ENCODE data around the gene FGD6.
"Not testable (repeated sequence)": the region's sequence is repeated elsewhere in the genome, so short reads cannot be mapped to it uniquely, and the experiment has no call there.

Gene FGD6

DNA sequence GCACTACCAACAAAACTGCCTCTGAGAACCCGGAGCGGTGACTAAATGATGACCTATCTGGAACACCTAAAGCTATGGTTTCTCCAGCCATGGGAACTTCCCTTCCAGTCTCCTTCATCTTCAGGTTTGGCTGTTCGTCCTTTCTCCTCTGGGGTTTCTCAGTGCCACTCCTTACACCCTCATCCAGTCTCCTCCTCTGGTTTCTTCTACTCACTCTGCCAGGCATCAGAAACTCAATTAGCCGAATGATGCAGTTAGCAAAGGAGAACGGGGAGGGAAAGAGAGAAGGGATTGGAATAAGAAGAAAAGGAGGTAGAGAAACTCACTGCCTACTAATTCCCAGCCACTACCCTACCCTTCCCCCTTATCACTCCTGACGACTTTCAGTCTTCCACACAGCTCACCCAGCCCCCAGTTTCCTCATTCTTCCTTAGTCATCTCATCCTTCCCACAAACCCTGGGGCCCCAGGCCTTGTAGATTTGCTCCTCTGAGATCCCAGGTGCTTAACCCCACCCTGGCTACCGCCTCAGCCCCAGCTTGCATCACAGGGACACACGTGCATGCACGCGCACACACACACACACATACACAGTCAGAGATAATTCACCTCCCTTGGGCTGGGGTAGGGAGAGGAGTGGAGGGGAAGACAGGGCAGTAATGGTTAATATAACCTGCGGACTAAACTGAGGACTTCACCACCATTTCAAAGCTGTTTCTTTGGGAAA, 13.0 kb downstream of the FGD6 start:
- DNase-seq: peak; percentile 95

- DNase-seq: no peak
These were observed 13.7 kb downstream of the FGD6 start for GRCh38 chr12:95203487-95204030.

GRCh38 chr12:95202691-95203486, 14.4 kb downstream of the FGD6 start:
- peak; percentile 56 for DNase-seq

DNA sequence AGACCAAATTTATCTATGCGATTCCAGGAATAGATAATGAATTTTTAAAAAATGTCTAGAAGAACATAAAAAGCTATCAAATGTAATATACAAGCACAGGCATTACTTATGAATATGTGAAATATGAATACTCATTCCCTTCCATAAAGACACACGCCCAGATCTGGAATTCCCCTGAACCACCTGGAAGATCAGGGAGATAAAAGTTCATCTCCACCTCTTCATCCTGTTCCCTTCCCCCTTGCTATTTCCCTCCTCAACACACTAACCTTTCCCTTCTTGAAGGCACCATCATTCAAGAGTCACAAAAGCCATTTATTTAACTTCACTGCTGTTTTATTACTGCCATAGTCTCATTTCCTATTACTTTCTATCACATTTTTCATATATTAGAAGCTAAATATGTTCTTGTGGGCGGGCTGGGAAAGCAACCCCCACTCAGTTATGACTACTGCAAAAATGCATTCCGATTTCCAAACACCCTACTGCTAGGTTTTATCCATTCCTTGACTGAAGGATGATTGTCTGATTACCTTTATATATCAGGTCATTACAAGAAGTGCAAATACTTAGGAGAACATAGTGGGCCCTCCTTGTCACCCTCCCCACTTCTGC, 16.1 kb downstream of the FGD6 start:
- peak; percentile 75 for DNase-seq

DNA sequence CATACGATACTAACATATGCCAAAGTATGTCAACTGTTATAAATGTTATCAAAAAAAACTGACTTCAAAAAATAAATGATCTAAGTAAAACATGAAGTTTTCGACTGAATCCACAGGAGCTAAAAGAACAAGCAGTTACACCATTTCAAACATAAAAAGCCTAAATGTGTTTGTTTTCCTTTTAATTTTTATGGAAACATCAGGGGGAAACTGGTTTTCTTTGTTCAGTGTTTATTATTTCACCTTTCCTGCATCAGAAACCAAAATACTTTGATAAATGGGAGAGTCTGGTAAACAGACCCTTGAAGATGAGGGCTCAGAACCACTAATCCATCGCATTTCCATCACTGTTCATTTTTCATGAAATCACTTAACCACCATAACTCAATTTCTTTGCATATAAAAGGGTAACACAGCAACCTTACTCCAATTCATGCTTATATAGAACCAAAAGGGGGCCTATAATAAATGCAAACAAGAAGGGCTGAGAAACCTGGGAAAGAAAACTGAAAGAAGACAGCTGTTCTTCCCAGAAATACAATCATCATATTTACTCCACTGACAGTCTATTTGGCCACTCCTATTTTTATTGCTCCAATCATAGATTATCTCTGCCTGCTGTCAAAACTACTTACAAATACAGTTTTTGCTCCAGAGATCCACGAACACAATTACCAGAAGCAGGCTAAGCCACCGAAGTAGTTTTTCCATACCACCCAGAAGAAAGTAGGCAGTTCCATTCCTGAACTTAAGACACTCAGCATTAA, 17.0 kb downstream of the FGD6 start:
- DNase-seq: no peak

GRCh38 chr12:95198914-95199313, 18.4 kb downstream of the FGD6 start:
- peak; percentile 43 for DNase-seq

DNA sequence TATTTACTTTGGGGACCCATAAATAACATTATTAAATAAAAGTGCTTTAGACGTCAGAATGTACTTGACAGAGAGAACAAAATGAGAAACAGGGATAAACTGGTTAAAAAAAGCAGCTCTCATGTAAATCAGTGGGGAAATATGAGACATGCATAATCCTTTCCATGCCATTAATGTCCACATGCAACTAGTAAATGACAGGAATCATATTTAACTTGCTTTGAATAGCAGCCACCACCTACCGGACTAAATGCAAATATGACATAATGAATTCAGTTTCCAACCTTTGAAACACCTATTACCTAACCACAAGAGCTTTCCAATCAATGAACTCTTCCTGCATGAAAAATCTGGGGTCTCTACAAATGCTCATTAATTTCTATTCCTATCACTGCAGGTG, 19.6 kb downstream of the FGD6 start:
- no peak for DNase-seq

- not testable (repeated sequence) for DNase-seq
These were observed 20.2 kb downstream of the FGD6 start for GRCh38 chr12:95196875-95197569.

GRCh38 chr12:95195122-95195521, 22.1 kb downstream of the FGD6 start:
- no peak for DNase-seq

DNA sequence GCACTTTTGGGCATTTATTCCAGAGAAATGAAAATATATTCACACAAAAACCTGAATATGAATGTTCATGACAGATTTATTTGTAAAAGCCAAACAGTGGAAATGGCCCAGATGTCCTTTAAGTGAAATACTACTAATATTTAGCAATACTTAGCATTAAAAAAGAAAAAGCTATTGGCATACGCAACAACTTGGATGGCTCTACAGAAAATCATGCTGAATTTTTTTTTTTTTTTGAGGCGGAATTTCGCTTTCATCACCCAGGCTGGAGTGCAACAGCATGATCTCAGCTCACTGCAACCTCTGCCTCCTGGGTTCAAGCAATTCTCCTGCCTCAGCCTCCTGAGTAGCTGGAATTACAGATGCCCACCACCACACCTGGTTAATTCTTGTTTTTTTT, 24.1 kb downstream of the FGD6 start:
- no peak for DNase-seq

DNA sequence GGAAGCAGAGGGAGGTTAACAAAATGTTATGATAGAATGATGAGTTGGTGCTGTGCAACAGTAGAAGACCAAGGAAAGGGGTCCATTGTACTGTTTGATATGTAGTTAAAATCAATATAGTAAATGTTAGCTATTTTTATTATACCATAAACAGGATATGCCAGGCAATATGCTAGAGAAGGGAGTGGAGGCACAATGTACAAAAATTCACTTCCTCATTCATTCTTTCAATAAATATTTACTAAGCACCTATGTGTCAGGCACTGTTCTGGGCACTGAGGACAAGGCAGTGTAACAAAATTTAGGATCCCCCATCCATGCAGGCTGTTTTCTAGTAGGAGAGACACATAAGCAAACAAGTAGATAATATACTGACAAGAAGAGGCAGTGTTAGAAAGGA, 25.0 kb downstream of the FGD6 start:
- no peak for DNase-seq

DNA sequence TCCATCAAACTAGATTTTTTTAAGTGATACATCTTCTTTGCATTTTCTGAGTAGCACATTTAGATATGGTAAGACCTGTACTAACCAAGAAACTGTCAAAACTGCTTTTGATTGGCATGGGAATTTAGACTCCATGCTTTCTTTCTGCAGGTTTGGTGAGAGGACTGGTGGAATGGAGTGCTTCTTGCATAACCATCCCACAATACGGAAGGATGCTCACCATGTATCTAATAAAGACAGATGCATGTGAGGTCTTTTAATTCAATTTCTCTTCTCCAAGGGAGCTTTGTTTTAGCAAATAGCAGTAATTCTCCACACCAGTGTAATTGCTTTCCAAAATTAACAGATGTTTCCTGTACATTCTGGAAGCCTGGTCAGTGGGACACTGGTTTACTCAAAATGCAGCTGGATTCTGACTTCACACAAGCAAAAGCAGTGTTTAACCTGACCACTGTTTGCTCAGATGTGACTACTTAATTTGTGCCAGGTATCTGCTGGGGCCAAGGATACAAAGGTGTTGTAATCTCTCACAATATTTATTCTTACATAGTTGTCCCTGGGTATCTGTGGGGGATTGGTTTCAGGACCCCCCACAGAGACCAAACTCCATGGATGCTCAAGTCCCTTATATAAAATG, 26.1 kb downstream of the FGD6 start:
- DNase-seq: no peak

DNA sequence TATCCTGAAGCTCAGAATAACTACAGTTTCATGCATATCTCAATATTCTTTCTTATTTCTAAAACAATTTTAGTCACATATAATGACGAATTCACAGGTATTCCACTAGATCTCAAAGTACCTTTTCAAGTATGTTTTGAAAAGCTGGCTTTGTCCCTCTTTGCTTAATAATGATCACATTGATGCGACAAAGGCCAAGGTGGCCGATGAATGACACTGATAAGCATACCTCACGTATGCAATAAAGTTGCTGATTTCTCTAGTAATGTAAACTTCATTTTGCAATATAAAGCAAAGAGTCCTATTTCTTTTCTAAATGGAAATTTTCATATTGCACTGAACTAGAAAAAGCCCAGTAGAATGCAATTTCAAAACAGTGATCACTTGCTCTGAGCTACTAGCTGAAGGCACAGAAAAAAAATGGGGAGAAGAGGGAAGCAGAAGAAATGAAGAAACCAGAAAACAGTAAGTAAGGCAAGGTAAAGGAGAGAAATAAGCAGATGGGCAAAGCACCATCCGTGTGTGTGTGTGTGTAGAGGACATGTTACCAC, 29.3 kb downstream of the FGD6 start:
- no peak for DNase-seq

DNA sequence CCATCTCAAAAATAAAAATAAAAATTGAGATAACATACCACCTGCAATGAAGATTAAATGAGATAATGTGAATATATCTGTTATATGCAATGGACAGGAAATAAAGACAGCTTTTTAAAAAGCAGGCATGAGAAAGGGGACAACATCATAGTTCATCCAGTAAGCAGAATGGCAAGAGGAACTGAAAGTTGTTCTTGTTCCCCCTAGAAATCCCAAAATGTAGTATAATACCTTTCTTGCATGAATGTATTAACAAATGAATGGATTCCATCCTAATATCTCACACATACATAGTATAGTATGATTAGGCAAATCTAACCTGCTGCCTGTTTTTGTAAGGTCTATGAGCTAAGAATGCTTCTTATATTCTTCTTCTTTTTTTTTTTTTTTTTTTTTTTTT, 31.4 kb downstream of the FGD6 start:
- DNase-seq: no peak

GRCh38 chr12:95185072-95185471, 32.2 kb downstream of the FGD6 start:
- no peak for DNase-seq

- DNase-seq: no peak
These were observed 33.1 kb downstream of the FGD6 start for GRCh38 chr12:95184121-95184520.

- DNase-seq: peak; percentile 83
These were observed 34.3 kb downstream of the FGD6 start for GRCh38 chr12:95182868-95183415.

- no peak for DNase-seq
These were observed 36.2 kb downstream of the FGD6 start for GRCh38 chr12:95181103-95181502.

DNA sequence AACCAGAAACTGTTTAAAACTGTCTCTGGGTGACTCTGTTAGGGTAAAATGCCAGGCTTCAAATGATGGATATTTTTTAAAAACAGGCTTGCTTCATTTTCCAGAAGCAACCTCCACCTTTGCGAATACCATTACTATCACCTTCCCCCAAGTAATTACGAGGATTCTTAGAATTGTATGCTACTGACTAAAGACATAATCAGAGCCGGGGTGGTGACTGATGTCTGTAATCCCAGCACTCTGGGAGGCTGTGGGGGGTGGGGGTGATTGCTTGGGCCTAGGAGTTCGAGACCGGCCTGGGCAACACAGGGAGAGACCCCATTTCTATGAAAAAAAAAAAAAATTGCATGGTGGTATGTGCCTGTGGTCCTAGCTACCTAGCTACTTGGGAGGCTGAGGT, 38.3 kb downstream of the FGD6 start:
- DNase-seq: no peak

DNA sequence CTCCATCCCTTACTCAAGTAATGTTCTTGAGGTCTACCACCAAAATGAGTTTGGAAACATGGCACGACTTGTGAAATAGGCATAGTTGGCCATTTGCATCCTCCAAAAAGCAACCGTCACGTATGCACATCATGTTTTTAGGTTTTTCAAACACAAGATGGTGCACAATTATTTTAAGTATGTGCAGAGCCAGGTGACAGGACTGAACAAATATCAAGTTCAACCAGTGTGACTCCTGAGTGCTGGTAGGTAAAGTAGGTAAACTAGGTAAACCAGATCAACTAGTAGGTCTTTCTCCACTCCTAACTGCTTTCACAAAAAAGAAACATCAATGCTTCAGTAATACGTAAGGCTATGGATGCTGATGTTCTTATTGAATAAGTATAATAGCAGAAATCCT, 39.1 kb downstream of the FGD6 start:
- DNase-seq: no peak

GRCh38 chr12:95177201-95177768, 40.0 kb downstream of the FGD6 start:
- no peak for DNase-seq
